ENCODE data around the gene CARMIL1.

Gene CARMIL1

DNA sequence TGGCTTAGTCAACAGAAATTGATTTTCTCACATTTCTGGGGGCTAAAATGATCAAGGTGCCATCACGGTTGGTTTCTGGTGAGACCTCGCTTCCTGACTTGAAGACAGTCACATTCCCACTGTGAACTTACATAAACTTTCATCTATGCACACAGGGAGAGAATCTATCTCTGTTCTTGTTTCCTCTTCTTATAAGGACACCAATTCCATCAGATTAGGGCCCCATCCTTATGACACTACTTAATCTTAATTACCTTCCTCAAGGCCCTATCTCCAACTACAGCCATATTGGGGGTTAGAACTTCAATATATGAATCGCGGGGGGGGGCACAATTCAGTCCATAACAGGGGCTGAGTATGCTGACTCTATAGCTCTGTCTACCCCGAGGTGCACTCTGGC lies 362.2 kb downstream of the CARMIL1 start:
- Histone ChIP-seq H4K20me1 (ENCODE audit: insufficient read depth, low read length, poor library complexity, severe bottlenecking) (no peaks in the 10 kb centered on the region), H3K27me3 (ENCODE audit: insufficient read depth, low read length, poor library complexity, severe bottlenecking) (no peaks in the 10 kb centered on the region), H3F3A (ENCODE audit: low read depth) (no peaks in the 10 kb centered on the region), H3K4me2 (ENCODE audit: low read depth, low read length, poor library complexity, severe bottlenecking) (no peak overlapping the region), H3K9ac (ENCODE audit: low read depth, low read length, poor library complexity, severe bottlenecking) (no peak overlapping the region), H3K4me1 (ENCODE audit: insufficient read depth, low read length, poor library complexity, severe bottlenecking) (no peaks in the 10 kb centered on the region), H3K79me2 (ENCODE audit: insufficient read depth, low read length) (no peaks in the 10 kb centered on the region), H3K9me3 (ENCODE audit: insufficient read depth, low read depth, low read length) (no peaks in the 10 kb centered on the region), H2AFZ (ENCODE audit: low read length) (no peak overlapping the region), H3K4me3 (ENCODE audit: low read length, poor library complexity, severe bottlenecking) (no peak overlapping the region), H3K36me3 (ENCODE audit: insufficient read depth, low read length) (no peaks in the 10 kb centered on the region), H3K9me2 (replicated peaks; ENCODE audit: low read depth, low read length) (no peaks in the 10 kb centered on the region)
- TF ChIP-seq EZH2phosphoT487 (IDR thresholded peaks at IDR 0.05; ENCODE audit: borderline replicate concordance): no peak
- TF ChIP-seq, protein P1, sequence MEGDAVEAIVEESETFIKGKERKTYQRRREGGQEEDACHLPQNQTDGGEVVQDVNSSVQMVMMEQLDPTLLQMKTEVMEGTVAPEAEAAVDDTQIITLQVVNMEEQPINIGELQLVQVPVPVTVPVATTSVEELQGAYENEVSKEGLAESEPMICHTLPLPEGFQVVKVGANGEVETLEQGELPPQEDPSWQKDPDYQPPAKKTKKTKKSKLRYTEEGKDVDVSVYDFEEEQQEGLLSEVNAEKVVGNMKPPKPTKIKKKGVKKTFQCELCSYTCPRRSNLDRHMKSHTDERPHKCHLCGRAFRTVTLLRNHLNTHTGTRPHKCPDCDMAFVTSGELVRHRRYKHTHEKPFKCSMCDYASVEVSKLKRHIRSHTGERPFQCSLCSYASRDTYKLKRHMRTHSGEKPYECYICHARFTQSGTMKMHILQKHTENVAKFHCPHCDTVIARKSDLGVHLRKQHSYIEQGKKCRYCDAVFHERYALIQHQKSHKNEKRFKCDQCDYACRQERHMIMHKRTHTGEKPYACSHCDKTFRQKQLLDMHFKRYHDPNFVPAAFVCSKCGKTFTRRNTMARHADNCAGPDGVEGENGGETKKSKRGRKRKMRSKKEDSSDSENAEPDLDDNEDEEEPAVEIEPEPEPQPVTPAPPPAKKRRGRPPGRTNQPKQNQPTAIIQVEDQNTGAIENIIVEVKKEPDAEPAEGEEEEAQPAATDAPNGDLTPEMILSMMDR (conservative IDR thresholded peaks at IDR 0.05; ENCODE audit: low read length): no peak

- Histone ChIP-seq H3K4me2 (ENCODE audit: low read depth, low read length, poor library complexity, severe bottlenecking) (no peak overlapping the region), H3K9ac (ENCODE audit: low read depth, low read length, poor library complexity, severe bottlenecking) (no peak overlapping the region), H3K9me2 (replicated peaks; ENCODE audit: low read depth, low read length) (no peaks in the 10 kb centered on the region), H3K4me3 (ENCODE audit: low read length, poor library complexity, severe bottlenecking) (no peak overlapping the region), H3K9me3 (ENCODE audit: insufficient read depth, low read depth, low read length) (no peaks in the 10 kb centered on the region), H4K20me1 (ENCODE audit: insufficient read depth, low read length, poor library complexity, severe bottlenecking) (no peaks in the 10 kb centered on the region), H2AFZ (ENCODE audit: low read length) (no peak overlapping the region), H3K36me3 (ENCODE audit: insufficient read depth, low read length) (no peaks in the 10 kb centered on the region), H3K4me1 (ENCODE audit: insufficient read depth, low read length, poor library complexity, severe bottlenecking) (no peaks in the 10 kb centered on the region), H3K79me2 (ENCODE audit: insufficient read depth, low read length) (no peaks in the 10 kb centered on the region), H3K27me3 (ENCODE audit: insufficient read depth, low read length, poor library complexity, severe bottlenecking) (no peaks in the 10 kb centered on the region), H3F3A (ENCODE audit: low read depth) (no peaks in the 10 kb centered on the region)
- no peak for TF ChIP-seq EZH2phosphoT487 (IDR thresholded peaks at IDR 0.05; ENCODE audit: borderline replicate concordance)
- TF ChIP-seq, protein P1 (conservative IDR thresholded peaks at IDR 0.05; ENCODE audit: low read length): no peak
These were observed 362.9 kb downstream of the CARMIL1 start for GRCh38 chr6:25641940-25642666.

DNA sequence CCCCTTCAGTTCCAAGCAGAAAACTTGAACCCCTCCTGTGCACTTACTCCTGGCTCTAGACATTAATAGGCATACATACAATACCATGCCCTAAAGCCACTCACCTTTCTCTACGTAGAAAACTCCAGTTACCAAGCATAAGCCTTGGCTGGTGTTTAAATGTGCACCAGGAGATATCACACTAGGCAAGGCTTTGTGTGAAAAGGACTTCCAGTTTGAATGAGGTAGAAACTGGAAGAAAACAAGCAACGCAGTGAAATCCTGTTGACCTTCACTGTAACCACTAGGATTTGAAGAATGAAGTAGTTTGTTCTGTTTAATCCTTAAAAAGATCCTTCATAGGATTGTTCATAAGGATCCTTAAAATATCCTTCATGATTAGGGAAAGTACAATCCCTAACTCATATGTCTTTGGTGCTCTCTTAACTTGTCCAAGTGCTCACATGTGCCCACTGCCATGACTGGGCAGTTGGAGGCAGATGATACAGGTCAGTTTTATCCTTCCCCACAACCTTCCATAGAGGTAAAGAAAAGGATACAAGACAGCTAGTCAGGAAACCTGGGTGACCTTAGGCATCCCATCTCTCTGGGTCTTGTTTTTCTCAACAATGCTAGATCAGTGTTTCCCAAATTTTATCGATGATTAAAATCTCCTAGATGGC lies 363.6 kb downstream of the CARMIL1 start:
- no peaks in the 10 kb centered on the region for H3K9me2 ChIP-seq (replicated peaks; ENCODE audit: low read depth, low read length)
- no peaks in the 10 kb centered on the region for H4K20me1 ChIP-seq (ENCODE audit: insufficient read depth, low read length, poor library complexity, severe bottlenecking)
- TF ChIP-seq, protein P1 (conservative IDR thresholded peaks at IDR 0.05; ENCODE audit: low read length): no peak
- TF ChIP-seq EZH2phosphoT487 (IDR thresholded peaks at IDR 0.05; ENCODE audit: borderline replicate concordance): no peak
- no peaks in the 10 kb centered on the region for H3K79me2 ChIP-seq (ENCODE audit: insufficient read depth, low read length)
- no peaks in the 10 kb centered on the region for H3K4me1 ChIP-seq (ENCODE audit: insufficient read depth, low read length, poor library complexity, severe bottlenecking)
- no peaks in the 10 kb centered on the region for H3F3A ChIP-seq (ENCODE audit: low read depth)
- H3K9me3 ChIP-seq (ENCODE audit: insufficient read depth, low read depth, low read length): no peaks in the 10 kb centered on the region
- H3K36me3 ChIP-seq (ENCODE audit: insufficient read depth, low read length): no peaks in the 10 kb centered on the region
- H3K27me3 ChIP-seq (ENCODE audit: insufficient read depth, low read length, poor library complexity, severe bottlenecking): no peaks in the 10 kb centered on the region
- H3K9ac ChIP-seq (ENCODE audit: low read depth, low read length, poor library complexity, severe bottlenecking): no peak overlapping the region
- H2AFZ ChIP-seq (ENCODE audit: low read length): no peak overlapping the region
- H3K4me2 ChIP-seq (ENCODE audit: low read depth, low read length, poor library complexity, severe bottlenecking): no peak overlapping the region
- no peak overlapping the region for H3K4me3 ChIP-seq (ENCODE audit: low read length, poor library complexity, severe bottlenecking)
